HepG2 (cell line): Measurements from ENCODE around the gene RMRP. TPM values are rescaled to one million over a fixed set of nuclear protein-coding genes. Genes with fewer than 3 reads are reported as not detected.

Experiments
- ATF3 ChIP-seq: sonication (generic); formaldehyde crosslinking; IDR thresholded peaks from 2 replicates; pipeline ENCODE4 v1.4.0; 2020; ENCODE audit warnings: missing genetic modification reagents
- BORCS8-MEF2B ChIP-seq: sonication (generic); formaldehyde crosslinking; IDR thresholded peaks from 2 replicates; pipeline ENCODE4 v1.8.0; 2022; ENCODE audit warnings: mild to moderate bottlenecking, missing genetic modification reagents
- CTCF ChIP-seq: sonication (generic); formaldehyde crosslinking; IDR thresholded peaks from 2 replicates; pipeline ENCODE4 v1.5.0; 2020; ENCODE audit warnings: mild to moderate bottlenecking, missing genetic modification reagents, moderate library complexity
- GATAD2A ChIP-seq: IDR thresholded peaks from 2 replicates; pipeline ENCODE4 v1.6.1; 2016
- HIC2 ChIP-seq: sonication (generic); formaldehyde crosslinking; IDR thresholded peaks from 2 replicates; pipeline ENCODE4 v1.9.0; 2022; ENCODE audit warnings: low read depth, missing genetic modification reagents
- LRRFIP1 ChIP-seq: sonication (generic); formaldehyde crosslinking; conservative IDR thresholded peaks from 2 replicates; pipeline ENCODE4 v1.4.0; 2020; ENCODE audit warnings: missing genetic modification reagents
- REXO4 ChIP-seq: sonication (generic); formaldehyde crosslinking; IDR thresholded peaks from 2 replicates; pipeline ENCODE4 v1.8.0; 2022; ENCODE audit warnings: missing genetic modification reagents, mild to moderate bottlenecking, borderline replicate concordance
- UBTF ChIP-seq: sonication (generic); formaldehyde crosslinking; IDR thresholded peaks from 2 replicates; pipeline ENCODE4 v1.4.0; 2020; ENCODE audit warnings: mild to moderate bottlenecking, missing genetic modification reagents
- ZFP90 ChIP-seq: sonication (generic); formaldehyde crosslinking; IDR thresholded peaks from 2 replicates; pipeline ENCODE4 v1.8.0; 2022; ENCODE audit warnings: missing genetic modification reagents, mild to moderate bottlenecking, inconsistent platforms, borderline replicate concordance
- polyA plus RNA-seq, 8 experiments: library from polyadenylated mRNA; depleted of rRNA in 3 of 8; stranded (reverse) in 7 of 8; unstranded in 1 of 8; fragments of >200 nt; fragmentation: Illumina TruSeq in 4 of 8; extraction: Trizol in 4 of 8; gene quantifications; 2 replicates each; pipeline versions ENCODE4 v1.2.1 to v1.2.3, GENCODE V29; 2011 to 2016; ENCODE audit warnings: low read depth in 4 of 8, missing spikeins in 1 of 8, mixed read lengths in 1 of 8; ENCODE audit not compliant: insufficient read depth in 1 of 8
- total RNA-seq, 5 experiments: library from RNA; depleted of rRNA; stranded (reverse); fragments of >200 nt; fragmentation: Illumina TruSeq; extraction: Trizol; gene quantifications; 2 replicates each; pipeline ENCODE4 v1.2.3, GENCODE V29; 2016; ENCODE audit warnings: low read depth in 1 of 5

The RMRP gene
- total and polyA plus RNA-seq, 2 of the 13 experiments (the other 11 are each of a cell fraction or from before 2014, with no cell fraction given): 51.4 to 4,025 TPM

GRCh38 chr9:35651956-35652828 lies 5.6 kb downstream of the RMRP start (continued):
- 0 out of 2 replicates have a peak, but pooled peaks have one; percentile 43 for TF ChIP-seq ATF3 (CRISPR knock-in tag)
- TF ChIP-seq HIC2: no peak
- TF ChIP-seq ZFP90: peak; percentile 71; the same call in 1 of the 2 replicates
- no peak for TF ChIP-seq REXO4 (CRISPR knock-in tag)
- peak; percentile 49 for TF ChIP-seq GATAD2A (CRISPR knock-in tag)
- TF ChIP-seq UBTF: no peak
- no peak for TF ChIP-seq CTCF
- TF ChIP-seq BORCS8-MEF2B (CRISPR knock-in tag): no peak
- TF ChIP-seq LRRFIP1: no peak
